Fibroblast of pulmonary artery (primary cell): ENCODE results near the gene RLBP1.
A peak's percentile ranks its signal among the peaks of the same experiment; 100 is the strongest.

Experiments
- DNase-seq: peaks from one replicate; pipeline ENCODE4 v3.0.0-alpha.2; 2010; ENCODE audit warnings: low read depth
- H3K4me3 ChIP-seq: replicated peaks from 2 replicates; pipeline ENCODE4 v1.5.1; 2011; ENCODE audit warnings: low read depth, mild to moderate bottlenecking, control low read depth, low read length, moderate library complexity
- CTCF ChIP-seq: IDR thresholded peaks from 2 replicates; pipeline ENCODE4 v1.5.1; 2011; ENCODE audit warnings: mild to moderate bottlenecking, control low read depth, low read length, inconsistent platforms; ENCODE audit errors: missing control alignments

RLBP1 gene

GRCh38 chr15:89231832-89232231 lies 10.5 kb upstream of the RLBP1 start:
- no peak for TF ChIP-seq CTCF
- no peak for DNase-seq
- H3K4me3 ChIP-seq = no peak overlapping the region

- no peak overlapping the region for H3K4me3 ChIP-seq
- no peak for DNase-seq
- TF ChIP-seq CTCF = peak; percentile 19
Observed at GRCh38 chr15:89230277-89230676, 8.9 kb upstream of the RLBP1 start.

- no peak for DNase-seq
Observed at GRCh38 chr15:89227425-89227824, 6.0 kb upstream of the RLBP1 start.

GRCh38 chr15:89226359-89227221 lies 5.2 kb upstream of the RLBP1 start:
- no peak for DNase-seq
- H3K4me3 ChIP-seq = no peak overlapping the region
- TF ChIP-seq CTCF = no peak

More at GRCh38 chr15:89227425-89227824, 6.0 kb upstream of the RLBP1 start:
- TF ChIP-seq CTCF = no peak
- no peak overlapping the region for H3K4me3 ChIP-seq

GRCh38 chr15:89225588-89225987 lies 4.2 kb upstream of the RLBP1 start:
- DNase-seq = no peak
- H3K4me3 ChIP-seq = no peak overlapping the region
- no peak for TF ChIP-seq CTCF

- TF ChIP-seq CTCF = no peak
- H3K4me3 ChIP-seq = no peak overlapping the region
- DNase-seq = no peak
Observed at GRCh38 chr15:89218531-89218930, 2.8 kb downstream of the RLBP1 start.
